Stimulated activated CD4-positive, alpha-beta T cell treated with anti-CD3 and anti-CD28 coated beads, Interleukin-12 subunit alpha, Interleukin-12 subunit beta, amount 100 ng/mL, for 48 hours (primary cell): ENCODE measurements around the gene PKP2.

Experiments
- DNase-seq, 3 donors: peaks; one replicate each; pipeline ENCODE4 v3.0.0-alpha.2; 2020; ENCODE audit warnings: low read depth in 2 of 3, low spot score in 1 of 3

The PKP2 gene

DNA sequence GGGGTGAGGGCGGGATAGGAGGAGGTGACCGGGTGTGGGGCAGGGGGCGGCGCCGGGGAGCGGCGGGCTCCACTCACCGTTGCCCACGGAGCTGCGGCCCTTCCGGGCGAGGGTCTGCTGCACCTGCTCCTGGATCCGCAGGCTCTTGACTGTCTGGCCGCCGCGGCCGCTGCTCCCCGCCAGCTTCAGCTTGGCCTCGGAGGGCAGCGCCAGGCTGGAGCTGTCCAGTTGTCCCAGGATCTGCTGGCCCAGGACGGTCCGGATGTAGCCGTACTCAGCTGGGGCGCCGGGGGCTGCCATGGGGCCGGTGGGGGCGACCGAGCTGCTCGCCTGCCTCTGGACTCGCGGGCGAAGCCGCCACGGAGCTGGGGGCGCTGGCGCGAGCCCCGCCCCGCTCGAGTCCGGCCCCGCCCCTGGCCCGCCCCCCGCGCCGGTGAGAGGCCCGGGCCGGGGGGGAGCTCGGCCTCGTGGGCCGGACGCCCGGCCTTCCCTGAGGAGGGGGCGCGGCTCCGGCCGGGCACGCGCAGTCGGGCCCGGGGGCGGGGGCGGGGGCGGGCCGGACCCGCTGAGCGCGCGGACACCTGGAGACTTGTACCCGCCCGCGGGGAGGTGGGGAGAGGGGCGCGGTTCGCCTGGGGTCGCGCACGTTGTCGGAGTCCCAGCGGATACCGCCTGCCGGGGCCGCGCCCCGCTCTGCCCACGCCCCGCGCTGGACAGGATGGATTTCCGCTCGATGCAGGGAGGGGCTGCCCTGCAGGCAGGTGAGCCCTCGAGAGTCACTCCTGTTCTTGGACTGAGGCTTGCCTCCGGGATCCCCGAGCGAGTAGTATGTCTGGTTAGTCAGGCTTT is at the start of gene PKP2:
TSS of gene PKP2 (minus strand) at position 346 of the 849 bp plus-strand sequence. CDS start at position 300, 46 bp downstream.
- no peak for DNase-seq

DNA sequence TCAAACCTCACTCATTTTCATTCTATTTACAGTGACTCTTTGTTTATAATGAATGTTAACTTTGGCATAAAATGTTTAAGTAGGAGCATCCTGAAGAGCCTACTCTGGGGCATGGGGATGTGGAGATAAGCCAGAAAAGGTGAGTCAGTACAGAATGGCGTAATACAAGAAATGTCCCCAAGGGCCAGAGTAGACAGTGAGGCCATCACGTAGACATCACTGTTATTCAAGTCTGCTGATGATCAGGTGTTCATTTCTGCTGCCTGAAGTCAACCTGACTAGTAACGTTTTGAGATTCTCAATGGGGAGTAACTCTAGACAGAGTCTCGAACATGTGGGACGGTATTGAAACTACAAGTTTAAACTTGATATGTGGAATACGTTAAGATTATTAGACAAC is 47.6 kb upstream of the PKP2 start:
- no peak for DNase-seq

GRCh38 chr12:32939801-32940200 is 43.2 kb upstream of the PKP2 start:
- DNase-seq, result no peak

DNA sequence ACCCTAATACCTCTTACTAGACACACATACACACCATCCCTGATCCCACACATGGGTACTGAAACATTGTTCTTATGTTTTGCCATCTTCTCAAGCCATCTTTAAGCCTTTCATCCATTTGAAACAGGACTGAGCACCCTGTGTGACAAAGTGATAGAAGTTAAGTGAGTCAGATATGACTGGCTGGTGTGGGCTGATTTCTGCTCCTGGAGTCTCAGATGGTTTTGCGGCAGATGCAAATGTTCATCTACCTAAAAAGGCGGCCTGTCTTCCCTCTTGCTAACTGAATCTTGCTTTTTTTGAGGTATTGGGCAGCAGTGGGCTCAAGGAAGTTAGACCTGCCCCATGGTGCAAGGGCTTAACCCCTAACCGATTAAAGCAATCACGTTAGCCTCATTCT is 30.4 kb upstream of the PKP2 start:
- no peak for DNase-seq

DNA sequence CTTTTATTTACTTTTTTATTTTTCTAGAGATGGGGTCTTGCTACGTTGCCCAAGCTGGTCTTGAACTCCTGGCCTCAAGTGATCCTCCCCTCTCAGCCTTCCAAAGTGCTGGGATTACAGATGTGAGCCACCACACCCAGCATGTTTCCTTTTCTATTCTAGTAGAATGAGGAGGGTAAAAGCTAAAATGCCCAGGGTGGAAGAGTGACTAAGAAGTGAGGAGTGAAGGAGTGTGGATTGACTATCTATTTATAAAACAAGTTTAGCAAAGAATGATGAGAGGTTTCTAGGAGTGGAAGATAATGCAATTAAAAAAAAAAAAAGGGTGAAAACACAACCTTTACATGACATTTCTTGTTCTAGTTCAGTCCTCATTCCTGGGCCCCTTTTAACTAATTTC is 29.8 kb upstream of the PKP2 start:
- DNase-seq, result no peak

DNA sequence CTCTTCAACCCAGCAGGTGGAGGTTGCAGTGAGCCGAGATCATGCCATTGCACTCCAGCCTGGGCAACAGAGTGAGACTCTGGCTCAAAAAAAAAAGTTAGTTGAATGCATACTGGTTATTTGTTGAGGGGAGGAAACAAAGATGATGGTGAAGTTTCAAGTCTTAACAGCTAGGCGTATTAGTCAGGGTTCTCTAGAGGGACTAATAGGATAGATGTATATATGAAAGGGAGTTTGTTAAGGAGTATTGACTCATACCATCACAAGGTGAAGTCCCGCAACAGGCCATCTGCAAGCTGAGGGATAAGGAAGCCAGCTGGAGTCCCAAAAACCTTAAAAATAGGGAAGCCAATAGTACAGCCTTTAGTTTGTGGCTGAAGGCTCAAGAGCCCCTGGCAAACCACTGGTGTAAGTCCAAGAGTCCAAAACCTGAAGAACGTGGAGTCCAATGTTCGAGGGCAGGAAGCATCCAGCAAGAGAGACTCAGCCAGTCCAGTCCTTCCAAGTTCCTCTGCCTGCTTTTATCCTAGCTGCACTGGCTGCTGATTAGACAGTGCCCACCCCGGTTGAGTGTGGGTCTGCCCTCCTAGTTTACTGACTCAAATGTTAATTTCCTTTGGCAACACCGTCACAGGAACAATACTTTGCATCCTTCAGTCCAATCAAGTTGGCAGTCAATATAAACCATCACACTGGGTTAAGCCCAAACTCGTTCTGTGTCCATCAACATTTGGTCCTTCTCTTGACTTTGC is 26.1 kb upstream of the PKP2 start:
- DNase-seq, result no peak

DNA sequence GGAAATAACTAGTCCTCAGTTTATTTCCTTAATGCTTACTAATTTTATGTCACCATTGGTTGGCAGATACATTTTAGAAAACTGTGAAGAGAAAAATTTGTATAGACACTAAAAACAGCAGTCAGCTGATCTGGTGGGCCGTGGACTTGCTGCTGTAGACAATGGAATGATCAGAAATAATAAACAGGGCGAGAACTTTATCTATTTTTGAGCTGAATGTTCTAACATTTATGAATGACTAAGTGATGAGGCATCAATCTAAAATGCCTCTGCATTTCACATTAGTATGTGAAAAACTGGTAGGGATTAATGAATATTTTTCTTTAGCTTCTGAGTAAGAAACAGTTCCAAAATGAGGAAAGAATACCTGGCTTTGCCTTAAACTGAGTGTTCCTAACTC is 24.8 kb upstream of the PKP2 start:
- DNase-seq, result no peak

DNA sequence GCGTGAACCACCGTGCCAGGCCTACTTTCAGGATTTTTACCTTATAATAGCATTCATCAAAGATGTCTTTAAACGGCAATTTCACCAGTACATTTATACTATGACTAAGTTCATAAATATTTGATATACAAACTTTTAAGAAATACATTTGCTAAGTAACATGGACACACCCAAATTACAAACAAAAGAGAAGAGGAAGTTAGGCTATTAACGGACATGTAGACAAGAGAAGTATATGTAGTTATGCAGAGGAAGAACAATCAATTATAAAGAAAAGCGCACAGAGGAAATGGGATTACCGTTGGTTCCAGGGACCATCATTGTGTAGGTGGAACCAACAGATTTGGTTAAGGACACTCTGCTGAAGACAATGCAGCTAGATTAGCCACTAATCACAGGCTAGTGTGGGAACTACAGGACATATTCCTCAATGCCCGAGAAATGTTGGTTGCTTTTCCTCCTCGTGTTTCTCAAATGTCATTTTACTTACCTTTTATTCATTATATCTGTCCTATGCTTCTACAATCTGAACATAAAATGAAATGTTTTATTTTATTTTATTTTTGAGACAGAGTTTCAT is 24.0 kb upstream of the PKP2 start:
- DNase-seq, result no peak

- DNase-seq, result no peak
Measured at GRCh38 chr12:32918890-32919801, 22.6 kb upstream of the PKP2 start.

- DNase-seq, result no peak
Measured at GRCh38 chr12:32917094-32917611, 20.6 kb upstream of the PKP2 start.

DNA sequence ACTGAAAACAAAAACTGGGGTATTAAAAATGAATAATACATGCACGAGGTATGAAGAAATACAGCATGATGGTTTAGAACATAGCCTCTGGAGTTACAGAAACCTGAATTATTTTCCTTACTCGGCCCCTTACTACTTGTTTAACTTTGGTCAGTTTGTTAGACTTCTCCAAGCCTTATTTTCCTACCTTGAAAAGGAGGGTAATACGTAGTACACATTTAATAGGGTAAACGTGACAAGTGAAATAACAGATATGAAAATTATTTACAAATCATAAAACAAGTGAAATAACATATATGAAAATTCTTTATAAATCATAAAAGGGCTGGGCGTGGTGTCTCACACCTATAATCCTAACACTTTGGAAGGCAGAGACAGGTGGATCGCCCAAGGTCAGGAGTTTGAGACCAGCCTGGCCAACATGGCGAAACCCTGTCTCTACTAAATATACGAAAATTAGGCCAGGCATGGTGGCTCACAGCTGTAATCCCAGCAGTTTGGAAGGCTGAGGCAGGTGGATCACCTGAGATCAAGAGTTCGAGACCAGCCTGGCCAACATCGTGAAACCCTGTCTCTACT is 11.4 kb upstream of the PKP2 start:
- no peak for DNase-seq

DNA sequence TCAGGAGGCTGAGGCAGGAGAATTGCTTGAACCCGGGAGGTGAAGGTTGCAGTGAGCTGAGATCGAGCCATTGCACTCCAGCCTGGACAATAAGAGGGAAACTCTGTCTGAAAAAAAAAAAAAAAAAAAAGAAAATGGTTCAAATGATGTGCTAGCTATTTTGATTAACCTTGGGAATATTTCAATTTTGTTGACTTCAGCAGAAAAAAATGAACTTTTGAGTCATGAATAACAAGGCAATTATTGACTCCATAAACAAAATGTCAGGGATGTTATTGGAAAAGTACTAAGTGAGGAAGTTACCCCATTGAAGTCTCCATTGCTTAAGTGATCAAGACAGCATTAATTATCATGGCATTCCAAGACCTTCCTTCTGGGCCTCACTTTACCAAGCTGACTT is 10.6 kb upstream of the PKP2 start:
- no peak for DNase-seq

DNA sequence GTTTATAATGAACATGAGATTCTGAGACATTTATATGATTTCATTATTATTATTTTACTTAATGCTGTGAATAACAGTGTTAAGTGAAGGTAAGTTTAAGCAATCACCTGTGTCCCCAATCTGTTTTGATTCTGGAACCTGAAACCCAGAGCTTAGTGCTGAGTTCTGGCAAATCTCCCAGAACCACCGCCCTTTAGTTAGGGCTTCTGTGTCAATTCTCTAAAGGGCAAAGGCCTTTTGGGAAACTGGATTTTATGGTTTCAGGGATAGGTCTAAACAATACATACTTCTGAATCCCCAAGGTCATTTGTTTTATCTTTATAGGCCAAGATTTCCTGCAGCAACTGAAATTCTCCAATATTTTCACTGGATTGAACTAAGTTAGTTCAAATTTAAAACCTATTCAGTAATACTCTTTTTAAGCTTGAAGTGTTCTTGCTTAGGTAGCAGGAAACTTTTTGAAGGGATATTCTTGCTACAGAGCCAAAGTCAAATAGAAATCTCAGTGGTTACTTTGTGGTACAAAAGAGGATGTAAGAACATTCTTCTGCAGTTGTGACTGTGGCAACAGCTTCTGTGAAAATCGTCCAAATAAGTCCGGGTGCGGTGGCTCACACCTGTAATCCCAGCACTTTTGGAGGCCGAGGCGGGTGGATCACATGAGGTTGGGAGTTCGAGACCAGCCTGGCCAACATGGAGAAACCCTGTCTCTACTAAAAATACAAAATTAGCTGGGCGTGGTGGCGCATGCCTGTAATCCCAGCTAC is 10.0 kb upstream of the PKP2 start:
- no peak for DNase-seq

DNA sequence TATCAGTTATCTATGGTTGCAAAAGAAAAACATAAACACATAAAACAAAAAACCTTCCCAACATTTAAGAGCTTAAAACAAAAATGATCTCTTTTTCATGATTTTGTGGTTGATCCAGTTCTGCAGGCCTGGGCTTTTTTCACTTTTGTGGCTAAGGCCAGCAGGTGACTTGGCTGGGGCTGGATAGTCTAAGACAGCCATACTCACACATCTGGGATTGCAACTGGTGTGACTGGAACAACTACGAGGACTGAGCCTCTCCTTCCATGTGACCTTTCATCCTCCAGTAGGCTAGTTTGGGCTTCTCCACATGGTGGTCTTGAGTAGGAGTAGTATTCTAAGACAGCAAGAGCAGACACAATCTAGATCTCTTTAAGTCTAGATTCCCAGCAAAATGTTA is 7.2 kb upstream of the PKP2 start:
- DNase-seq, result no peak

DNA sequence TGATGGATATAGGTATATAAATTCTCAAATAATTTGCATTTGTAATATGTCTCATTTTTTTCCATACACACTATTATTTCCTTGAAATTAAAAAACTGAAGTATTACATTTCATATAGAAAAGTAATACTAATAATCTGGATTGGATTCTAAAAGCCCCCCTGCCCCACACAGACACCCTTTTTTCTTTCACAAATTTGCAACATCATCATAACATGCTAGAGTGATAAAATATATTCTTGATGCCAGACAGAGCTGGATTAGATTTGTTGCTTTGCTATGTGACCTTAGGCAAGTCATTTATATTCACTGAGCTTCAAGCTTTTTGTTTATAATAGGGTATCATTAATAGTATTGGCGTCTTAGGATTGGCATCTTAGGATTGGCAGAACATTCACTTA is 6.7 kb upstream of the PKP2 start:
- DNase-seq, result no peak

GRCh38 chr12:32902287-32902997 is 5.9 kb upstream of the PKP2 start:
- DNase-seq, result no peak

DNA sequence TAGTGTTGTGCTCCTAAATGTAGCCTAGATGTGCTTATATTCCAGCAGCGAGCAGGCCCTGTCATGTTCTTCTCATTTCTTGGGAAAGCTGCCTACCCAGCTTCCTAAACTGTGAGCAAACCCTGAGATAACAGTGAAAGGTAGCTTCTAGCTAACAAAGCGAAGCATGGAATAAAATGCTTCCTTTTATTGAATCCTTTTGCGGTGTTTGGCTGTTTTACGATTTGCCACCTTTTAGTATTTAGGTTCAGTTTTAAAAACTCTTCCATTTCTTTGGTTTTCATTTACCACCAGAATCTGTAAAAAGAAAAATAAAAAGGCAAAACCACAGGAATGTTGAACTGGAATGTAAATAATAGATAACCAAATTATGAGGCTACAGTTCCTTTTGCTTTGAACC is 5.0 kb upstream of the PKP2 start:
- no peak for DNase-seq

GRCh38 chr12:32897687-32898573 is 1.4 kb upstream of the PKP2 start:
- no peak for DNase-seq
